CD4-positive, alpha-beta T cell treated with Interleukin-2 at 100 ng/mL for 4 hours (primary cell): ENCODE results near the gene MSH6.

ENCODE experiments used
- DNase-seq: peaks from one replicate; pipeline ENCODE4 v3.0.0-alpha.2; 2020; ENCODE audit warnings: low spot score

MSH6 gene

GRCh38 chr2:47779426-47779790 lies 3.5 kb upstream of the MSH6 start:
- no peak for DNase-seq

DNA sequence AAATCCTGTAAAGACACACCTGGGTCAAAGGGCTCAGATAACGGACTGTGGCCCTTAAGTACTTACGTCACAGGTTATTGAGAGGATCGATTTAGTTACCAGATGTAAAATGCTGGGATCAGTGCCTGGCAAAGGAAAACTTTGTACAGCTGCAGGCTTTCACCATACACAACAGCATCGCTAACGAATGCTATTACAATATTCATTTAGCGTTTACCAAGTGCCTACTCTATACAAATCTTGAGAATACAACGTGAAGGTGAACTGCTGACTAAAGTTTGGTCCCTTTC lies 619 bp upstream of the MSH6 start:
- no peak for DNase-seq

DNA sequence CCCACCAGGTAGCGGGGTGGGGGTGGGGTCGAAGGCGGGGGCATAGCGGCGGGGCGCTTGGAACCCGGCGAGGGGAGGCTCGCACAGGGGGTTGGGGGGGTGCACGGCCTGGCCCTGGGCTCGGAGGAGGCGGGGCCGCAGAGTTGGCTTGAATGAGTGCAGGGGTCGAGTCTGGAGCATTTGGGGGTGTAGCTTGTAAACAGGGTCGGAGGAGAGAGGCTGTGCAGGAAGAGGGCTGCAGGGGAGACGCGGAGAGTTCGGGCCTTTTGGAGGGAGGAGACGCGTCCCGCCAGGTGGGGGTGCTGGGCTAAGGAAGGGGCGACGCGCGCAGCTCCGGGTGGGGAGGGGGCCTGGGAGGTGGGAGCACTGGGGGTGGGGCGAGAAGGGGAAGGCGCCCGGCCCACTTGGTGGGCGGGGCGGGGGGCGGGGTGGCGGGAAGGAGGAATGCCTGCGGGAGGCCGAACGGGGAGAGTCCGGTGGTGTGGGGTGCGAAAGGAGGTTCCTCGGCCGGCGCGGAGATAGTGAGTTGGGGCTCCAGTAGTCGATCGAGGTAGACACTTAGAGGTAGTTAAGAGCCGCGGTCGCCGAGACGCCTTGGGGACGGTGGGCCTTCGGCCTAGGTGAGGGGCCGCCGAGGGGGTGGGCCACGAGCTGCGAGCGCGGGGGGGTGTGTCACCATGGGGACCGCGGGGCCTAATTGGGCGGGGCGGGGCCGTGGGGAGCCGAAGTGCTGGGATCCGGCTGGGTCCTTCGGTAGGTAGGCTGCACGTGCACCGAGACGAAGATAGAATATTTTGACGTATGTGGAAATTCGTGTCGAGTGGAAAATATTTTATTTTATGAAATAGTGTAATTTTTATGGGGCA lies 774 bp downstream of the MSH6 start:
- peak; percentile 55 for DNase-seq

DNA sequence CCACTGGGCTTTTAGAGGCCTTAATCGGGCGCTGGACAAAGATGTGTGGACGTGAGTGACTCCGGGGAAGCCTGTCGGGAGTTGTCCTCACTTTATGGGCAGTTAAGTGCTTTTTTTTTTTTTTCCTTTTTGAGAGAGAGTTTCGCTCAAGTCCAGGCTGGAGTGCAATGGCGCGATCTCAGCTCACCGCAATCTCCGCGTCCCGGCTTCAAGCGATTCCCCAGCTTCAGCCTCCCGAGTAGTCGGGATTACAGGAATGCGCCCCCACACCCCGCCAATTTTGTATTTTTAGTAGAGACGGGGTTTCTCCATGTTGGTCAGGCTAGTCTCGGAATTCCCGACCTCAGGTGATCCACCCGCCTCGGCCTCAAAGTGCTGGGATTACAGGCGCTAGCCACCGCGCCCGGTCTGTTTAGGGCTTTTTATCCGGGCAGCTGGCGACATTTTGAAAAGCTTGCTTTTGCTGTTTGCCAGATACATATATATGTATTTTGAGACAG lies 1.5 kb downstream of the MSH6 start:
- DNase-seq: no peak

- DNase-seq: no peak
Observed at GRCh38 chr2:47785986-47786385, 3.0 kb downstream of the MSH6 start.

DNA sequence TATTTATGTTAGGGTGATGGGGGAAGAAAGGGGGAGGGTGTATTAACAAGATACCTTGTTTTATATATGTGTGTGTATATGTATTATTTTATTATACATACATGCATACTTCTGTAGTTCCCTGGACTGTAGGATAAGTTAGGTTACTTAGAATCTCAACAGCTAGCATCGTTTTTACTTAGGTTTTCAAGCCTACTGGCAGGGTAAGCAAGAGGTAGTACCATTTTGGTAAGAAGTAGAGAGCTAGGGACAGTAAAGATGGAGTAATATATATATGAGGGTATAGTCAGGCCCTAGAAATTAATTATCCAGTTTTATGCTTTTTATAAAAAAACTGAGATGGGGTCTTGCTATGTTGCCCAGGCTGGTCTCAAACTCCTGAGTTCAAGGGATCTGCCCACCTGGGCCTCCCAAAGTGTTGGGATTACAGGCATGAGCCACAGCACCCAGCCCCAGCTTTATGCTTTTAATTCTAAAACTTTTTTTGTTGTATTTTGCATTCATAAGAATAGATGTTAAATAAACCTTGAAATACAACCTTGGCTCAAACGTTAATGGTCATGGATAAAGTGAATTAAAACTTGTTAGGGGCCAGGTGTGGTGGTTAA lies 13.2 kb downstream of the MSH6 start:
- DNase-seq: no peak

DNA sequence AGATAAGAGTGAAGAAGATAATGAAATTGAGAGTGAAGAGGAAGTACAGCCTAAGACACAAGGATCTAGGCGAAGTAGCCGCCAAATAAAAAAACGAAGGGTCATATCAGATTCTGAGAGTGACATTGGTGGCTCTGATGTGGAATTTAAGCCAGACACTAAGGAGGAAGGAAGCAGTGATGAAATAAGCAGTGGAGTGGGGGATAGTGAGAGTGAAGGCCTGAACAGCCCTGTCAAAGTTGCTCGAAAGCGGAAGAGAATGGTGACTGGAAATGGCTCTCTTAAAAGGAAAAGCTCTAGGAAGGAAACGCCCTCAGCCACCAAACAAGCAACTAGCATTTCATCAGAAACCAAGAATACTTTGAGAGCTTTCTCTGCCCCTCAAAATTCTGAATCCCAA lies 15.7 kb downstream of the MSH6 start:
- no peak for DNase-seq

GRCh38 chr2:47799031-47799609 lies 16.2 kb downstream of the MSH6 start:
- no peak for DNase-seq

DNA sequence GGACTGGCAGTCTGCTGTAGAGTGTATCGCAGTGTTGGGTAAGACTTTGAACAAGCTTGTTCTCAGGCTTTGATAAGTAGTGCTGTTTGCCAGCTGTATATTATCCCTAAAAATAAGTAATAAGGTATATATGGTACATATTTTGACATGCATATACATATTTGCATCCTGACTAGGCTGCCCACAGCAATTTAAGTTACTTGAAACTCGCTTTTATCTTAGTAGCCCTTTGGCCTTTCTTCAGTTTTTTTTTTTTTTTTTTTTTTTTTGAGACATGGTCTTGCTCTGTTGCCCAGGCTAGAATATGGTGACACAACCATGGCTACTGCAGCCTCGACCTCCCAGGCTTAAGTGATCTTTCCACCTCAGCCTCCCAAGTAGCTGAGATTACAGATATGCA lies 18.2 kb downstream of the MSH6 start:
- DNase-seq: no peak

DNA sequence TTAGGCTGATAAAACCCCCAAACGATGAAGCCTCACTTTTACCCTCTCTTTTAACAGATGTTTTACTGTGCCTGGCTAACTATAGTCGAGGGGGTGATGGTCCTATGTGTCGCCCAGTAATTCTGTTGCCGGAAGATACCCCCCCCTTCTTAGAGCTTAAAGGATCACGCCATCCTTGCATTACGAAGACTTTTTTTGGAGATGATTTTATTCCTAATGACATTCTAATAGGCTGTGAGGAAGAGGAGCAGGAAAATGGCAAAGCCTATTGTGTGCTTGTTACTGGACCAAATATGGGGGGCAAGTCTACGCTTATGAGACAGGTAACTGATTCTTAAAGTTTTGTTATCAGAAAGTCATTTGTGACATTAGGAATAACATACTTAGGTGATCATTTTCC lies 20.4 kb downstream of the MSH6 start:
- DNase-seq: no peak

- no peak for DNase-seq
Observed at GRCh38 chr2:47803770-47804169, 20.8 kb downstream of the MSH6 start.

GRCh38 chr2:47805850-47806249 lies 22.9 kb downstream of the MSH6 start:
- DNase-seq: no peak

- no peak for DNase-seq
Observed at GRCh38 chr2:47808614-47809013, 25.7 kb downstream of the MSH6 start.

DNA sequence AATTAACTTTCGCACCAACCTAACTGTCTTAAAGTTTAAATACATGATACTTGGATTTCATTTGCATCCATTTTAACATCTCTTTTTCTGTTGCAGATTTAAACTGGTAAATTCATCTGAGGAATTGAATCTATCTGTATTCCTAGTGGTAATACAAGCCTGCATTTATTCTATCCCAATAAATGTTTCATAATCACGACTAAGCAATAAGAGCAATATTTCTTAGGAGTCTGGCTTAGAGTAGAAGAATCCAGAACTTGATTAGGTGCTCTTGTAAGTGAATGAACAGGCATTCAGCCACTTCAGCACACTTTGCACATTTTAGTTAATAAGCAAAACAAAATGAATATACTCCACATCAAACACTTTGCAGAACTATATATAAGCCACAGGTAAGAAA lies 27.0 kb downstream of the MSH6 start:
- DNase-seq: no peak

- no peak for DNase-seq
Observed at GRCh38 chr2:47810850-47811249, 27.9 kb downstream of the MSH6 start.

DNA sequence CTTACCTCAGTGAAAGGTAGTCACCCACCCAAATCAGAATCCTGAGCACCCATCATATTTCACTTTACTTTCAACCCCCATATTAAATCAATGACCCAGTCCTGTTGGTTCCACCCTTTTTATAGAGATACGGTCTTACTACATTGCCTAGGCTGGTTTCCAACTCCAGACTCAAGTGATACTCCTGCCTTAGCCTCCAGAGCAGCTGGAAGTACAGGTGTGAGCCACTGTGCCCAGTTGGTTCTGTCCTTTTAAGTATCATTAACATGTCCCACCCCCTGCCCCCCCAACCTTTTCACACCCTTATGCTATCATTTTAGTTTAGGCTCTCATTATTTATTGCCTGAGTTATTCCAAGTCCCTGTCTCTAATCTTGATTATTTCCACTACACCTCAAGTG lies 28.7 kb downstream of the MSH6 start:
- no peak for DNase-seq

DNA sequence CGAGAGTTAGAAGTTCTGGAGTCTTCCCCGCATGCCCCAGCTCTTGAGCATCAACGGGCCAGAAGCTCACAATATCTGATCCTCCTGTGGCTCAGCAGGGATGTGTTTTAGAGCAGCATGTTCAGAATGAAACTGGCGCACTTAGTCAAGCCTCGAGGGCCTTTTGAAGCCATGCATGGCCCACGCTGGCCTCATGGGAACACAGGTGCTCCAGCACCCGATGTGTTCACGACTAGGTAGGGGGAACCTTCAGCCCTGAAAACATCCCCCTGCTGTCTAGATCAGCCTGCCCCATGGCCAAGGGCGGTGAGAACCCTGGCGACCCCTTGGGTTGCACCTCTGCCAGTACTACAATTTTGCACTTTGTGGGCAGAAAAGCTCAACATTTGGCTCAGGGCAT lies 32.8 kb downstream of the MSH6 start:
- DNase-seq: no peak

GRCh38 chr2:47818777-47819176 lies 35.8 kb downstream of the MSH6 start:
- no peak for DNase-seq

- DNase-seq: no peak
Observed at GRCh38 chr2:47819834-47820233, 36.9 kb downstream of the MSH6 start.

GRCh38 chr2:47822518-47822917 lies 39.6 kb downstream of the MSH6 start:
- no peak for DNase-seq

DNA sequence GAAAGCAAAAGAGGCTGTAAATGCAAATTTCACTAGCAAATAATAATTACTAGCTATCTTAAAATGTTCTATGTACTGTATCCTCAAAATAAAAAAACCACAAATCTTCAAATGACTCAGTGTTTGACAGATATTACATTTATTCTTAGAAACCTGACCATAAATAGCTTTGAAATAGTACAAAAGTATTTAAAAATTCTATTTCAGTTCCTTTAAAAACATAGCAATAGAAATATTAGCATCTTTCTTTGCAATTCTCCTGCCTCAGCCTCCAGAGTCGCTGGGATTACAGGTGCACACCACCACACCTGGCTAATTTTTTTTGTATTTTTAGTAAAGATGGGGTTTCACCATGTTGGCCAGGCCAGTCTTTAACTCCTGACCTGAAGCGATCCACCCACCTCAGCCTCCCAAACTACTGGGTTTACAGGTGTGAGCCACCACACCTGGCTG lies 50.6 kb downstream of the MSH6 start:
- DNase-seq: no peak

DNA sequence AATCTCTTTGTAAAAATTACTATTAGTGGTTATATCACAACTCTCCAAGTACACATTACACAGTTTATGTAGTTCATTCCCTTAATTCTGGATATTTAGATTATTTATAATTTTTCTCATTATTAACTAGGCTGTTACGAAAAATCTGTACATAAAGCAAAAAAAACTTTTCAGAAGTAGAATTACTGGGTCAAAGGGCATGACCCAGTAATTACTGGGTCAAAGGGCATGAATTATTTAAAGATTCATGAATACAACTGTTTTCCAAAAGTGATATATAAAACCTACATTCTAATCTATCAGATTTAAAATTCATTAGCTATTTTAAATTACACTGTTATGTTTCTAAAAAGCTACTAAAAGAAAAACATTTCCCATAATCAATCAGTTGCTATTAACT lies 55.3 kb downstream of the MSH6 start:
- no peak for DNase-seq

- DNase-seq: no peak
Observed at GRCh38 chr2:47838686-47839085, 55.7 kb downstream of the MSH6 start.

- no peak for DNase-seq
Observed at GRCh38 chr2:47842846-47843245, 59.9 kb downstream of the MSH6 start.
